ACHN (cell line): ENCODE results near the gene OR2H1.

Experiments
- DNase-seq: peaks from one replicate; pipeline ENCODE4 v3.0.0-alpha.2; 2015
- in situ Hi-C: cut with HindIII; loops from 2 replicates; pipeline ENCODE4 v1.10.0; 2017; ENCODE audit warnings: low sequenced_read_pairs, low pct_ligation_motif_present, low pct_unique_long_range_greater_than_20kb

Gene OR2H1

DNA sequence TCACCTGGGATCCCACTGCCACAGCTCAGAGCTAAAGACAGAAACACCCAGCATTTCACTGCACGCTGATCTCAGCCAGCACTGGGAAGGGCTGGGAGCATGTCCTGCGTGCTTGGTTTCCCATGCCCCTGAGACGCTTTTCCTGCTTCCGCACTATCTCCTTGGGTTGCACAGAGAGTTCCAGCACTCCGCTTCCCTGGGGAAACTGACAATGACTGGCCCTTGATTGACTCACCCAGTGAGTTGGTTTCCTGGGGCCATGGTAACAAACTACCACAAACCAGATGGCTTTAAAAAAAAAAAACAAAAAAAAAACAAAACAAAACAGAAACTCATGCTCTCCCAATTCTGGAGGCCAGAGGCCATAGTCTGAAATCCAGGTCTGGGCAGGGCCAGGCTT is 45.6 kb downstream of the OR2H1 start:
- no peak for DNase-seq
- in situ Hi-C loops: no loop called here

DNA sequence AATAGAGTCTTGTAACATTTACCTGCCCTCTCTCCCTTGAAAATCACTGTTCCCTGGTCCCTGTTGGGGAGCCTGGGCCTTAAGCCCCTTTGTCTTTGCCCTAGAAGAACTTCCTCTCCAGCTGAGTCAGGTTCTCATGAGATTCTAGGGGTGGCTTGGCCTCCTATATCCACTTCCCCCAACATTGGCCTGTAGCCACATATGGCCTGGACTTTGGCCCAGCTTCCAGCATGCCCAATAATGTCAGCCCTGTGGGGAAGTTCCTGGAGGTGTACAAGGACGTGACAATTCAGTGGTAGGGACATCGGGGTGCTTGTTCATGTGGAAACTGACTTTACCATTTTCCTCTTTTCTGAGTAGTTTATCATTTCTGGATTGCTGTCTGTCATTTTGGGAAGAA is 48.0 kb downstream of the OR2H1 start:
- no peak for DNase-seq
- in situ Hi-C loops: no loop called here

DNA sequence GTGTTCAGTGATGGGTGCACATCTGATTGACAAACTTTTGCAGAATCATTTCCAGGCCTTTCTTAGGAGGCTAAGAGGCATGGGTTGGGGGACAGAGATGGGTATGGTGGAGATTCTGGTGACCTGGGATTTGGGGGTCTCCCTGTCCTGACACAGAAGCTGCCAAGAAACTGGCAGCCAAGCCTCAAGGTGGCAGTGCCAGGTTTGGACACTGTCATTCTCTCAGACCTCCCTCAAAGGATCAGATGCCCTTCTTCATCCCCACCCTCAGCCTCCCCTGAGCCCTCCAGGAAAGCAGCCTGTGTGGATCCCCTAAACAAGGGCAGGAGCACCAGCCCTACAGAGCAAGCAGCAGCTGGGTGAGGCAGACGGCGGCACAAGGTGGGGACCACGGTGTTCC is 48.9 kb downstream of the OR2H1 start:
- in situ Hi-C loops: no loop called here
- no peak for DNase-seq

DNA sequence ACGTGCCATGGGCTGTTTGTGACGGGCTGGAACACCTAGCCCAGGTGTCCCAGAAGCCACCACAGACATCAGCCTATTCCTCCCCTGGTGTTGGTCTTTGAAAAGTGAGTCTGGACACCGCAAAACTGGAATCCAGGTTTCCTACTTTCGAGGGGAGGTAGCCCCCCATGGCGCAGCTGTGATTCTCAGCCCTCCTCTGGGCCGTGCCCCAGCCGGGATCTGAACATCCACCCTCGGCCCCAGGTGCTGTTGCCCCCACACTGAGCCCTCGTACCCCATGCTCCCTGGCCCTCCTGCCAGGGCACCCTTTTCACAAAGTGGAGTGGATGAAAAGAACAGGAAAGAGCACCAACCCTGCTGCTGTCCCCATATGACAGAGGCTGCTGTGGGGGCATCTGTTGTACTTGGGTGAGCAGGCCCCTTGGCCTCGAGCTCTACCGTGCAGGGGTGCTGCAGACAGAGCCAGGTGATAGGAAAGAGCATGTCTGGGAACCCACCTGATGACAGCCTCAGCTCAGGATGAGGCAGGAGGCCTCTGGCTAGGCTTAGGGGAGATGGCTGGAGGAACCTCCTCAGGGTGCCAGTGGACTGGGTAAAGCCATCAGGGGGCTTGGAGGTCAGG is 49.6 kb downstream of the OR2H1 start:
- no peak for DNase-seq
- in situ Hi-C loops: no loop called here

DNA sequence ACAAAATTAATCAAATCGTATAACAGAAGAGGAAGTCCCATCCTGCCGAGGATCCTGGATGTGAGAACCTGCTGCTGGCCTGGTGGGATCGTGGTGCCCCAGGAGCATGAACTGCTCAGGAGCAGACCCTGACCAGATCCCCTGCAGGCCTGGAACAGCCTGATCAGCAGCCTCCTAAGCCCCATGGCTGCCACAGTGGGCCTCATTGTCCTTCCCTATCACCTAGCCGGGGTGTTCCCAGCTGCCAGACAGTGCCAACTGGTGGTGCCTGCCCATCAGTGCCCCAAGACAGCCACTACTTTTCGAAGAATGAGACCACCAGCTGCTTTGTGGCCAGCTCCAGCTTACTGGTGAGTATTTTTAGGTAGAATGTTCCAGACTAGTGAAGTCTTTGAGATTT is 50.4 kb downstream of the OR2H1 start:
- in situ Hi-C loops: no loop called here
- DNase-seq: no peak

DNA sequence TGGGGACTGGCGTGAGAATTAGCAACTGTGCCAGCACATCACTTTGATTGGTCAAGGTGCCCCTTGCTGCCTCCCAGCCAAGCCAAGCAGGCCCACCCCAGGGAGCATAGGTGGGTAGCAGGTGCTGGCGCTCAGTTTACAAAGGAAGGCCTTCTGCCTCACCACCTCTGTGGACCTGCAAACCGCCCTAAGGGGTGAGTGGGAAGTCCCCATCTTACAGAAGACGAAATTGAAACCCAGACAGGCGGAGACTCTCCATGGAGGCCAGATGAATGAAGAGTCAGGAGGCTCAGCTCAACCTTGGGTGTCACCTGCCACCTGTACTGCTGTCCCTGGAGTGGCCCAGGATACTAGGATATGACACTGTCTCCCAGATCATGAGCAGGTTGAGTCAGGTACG is 52.3 kb downstream of the OR2H1 start:
- no peak for DNase-seq
- in situ Hi-C loops: no loop called here

DNA sequence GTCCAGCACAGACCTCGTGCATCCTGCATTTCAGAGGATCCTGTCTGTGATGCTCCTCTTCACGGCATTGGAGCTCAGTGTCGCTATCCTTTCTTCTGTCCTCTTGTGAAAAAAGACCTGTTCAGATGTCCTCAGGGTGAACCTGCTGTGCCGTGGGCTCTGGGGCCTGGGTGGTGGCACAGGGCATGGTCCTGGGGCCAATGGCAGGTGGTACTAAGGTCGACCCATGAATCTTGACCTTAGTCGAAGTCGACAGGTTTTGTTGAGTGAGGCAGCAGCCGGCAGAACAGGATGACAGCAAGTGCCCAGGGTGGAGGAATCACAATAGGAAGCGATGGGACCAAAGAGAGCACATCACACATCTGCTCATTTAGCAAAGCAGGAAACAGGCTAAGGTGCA is 52.8 kb downstream of the OR2H1 start:
- in situ Hi-C loops: no loop called here
- DNase-seq: no peak

DNA sequence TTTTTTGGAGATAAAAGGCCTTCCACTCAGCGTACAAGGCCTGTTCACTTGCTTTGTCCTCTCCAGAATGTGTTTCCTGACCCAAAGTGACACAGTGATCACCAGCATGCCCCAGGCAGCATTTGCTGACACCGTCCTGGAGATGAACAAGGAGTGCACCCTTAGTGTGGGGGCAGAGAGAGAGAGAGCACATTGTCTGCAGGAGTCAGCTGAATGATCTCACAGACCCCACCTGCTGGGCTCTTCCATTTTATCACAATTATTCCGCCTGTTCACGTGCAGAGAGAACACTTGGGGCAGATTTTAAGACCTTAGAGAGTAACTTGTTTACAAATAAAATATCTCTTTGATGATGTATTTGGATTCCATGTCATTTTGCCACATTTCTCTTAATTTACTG is 53.2 kb downstream of the OR2H1 start:
- no peak for DNase-seq

DNA sequence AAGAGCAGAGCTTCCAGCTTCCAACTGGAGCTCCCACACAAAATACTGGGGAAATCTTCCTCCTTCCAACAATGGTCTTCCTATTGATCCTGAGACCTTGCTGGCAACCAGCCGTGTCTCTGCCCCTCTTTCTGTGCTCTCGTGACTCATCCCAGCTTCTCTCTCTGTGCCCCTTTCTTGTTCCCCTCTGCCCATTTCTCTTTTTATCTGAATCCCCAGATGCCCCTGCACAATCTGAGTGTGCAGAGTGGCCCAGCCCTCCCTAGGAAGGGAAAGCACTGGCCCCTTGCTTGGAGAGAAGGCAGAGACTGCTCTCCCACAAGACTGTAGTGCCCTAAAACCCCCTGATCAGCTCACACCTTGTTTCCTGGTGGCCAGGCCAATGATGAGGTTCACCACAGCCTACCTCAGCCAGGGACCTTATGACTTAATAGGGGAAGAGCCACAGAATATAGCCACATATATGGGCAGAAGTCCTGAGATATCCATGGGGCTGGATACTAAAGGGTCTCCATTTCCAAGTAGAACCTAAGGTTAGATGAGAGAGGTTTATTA is 53.9 kb downstream of the OR2H1 start:
- in situ Hi-C loops: no loop called here

More for the DNA sequence above, 53.2 kb downstream of the OR2H1 start:
- in situ Hi-C loops: no loop called here

More for the DNA sequence above, 53.9 kb downstream of the OR2H1 start:
- no peak for DNase-seq
